Measurements from ENCODE around the gene PI4KA.
A peak's percentile ranks its signal among the peaks of the same experiment; 100 is the strongest.

The PI4KA gene

GRCh38 chr22:20760084-20760483 is 98.5 kb downstream of the PI4KA start:
- no peak for ATAC-seq
- TF ChIP-seq CREB5 (CRISPR knock-in tag; IDR thresholded peaks at IDR 0.05; ENCODE audit: low read depth) = no peak
- no peak for TF ChIP-seq CSDC2 (CRISPR knock-in tag; IDR thresholded peaks at IDR 0.05)
- no peak for TF ChIP-seq ZC3H10 (CRISPR knock-in tag; IDR thresholded peaks at IDR 0.05)
- TF ChIP-seq GLIS3 (CRISPR knock-in tag; IDR thresholded peaks at IDR 0.05) = no peak
- TF ChIP-seq RARB (CRISPR knock-in tag; IDR thresholded peaks at IDR 0.05) = no peak
- TF ChIP-seq ZFP30 (CRISPR knock-in tag; IDR thresholded peaks at IDR 0.05) = no peak
- TF ChIP-seq OSR1 (CRISPR knock-in tag; IDR thresholded peaks at IDR 0.05) = no peak
- TF ChIP-seq, protein P1, sequence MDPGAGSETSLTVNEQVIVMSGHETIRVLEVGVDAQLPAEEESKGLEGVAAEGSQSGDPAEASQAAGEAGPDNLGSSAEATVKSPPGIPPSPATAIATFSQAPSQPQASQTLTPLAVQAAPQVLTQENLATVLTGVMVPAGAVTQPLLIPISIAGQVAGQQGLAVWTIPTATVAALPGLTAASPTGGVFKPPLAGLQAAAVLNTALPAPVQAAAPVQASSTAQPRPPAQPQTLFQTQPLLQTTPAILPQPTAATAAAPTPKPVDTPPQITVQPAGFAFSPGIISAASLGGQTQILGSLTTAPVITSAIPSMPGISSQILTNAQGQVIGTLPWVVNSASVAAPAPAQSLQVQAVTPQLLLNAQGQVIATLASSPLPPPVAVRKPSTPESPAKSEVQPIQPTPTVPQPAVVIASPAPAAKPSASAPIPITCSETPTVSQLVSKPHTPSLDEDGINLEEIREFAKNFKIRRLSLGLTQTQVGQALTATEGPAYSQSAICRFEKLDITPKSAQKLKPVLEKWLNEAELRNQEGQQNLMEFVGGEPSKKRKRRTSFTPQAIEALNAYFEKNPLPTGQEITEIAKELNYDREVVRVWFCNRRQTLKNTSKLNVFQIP (CRISPR knock-in tag; IDR thresholded peaks at IDR 0.05; ENCODE audit: borderline replicate concordance, low read depth) = no peak
- TF ChIP-seq BACH2 (CRISPR knock-in tag; IDR thresholded peaks at IDR 0.05; ENCODE audit: borderline replicate concordance) = no peak
- no peak for TF ChIP-seq ESRRG (CRISPR knock-in tag; IDR thresholded peaks at IDR 0.05)
- TF ChIP-seq, protein P2, sequence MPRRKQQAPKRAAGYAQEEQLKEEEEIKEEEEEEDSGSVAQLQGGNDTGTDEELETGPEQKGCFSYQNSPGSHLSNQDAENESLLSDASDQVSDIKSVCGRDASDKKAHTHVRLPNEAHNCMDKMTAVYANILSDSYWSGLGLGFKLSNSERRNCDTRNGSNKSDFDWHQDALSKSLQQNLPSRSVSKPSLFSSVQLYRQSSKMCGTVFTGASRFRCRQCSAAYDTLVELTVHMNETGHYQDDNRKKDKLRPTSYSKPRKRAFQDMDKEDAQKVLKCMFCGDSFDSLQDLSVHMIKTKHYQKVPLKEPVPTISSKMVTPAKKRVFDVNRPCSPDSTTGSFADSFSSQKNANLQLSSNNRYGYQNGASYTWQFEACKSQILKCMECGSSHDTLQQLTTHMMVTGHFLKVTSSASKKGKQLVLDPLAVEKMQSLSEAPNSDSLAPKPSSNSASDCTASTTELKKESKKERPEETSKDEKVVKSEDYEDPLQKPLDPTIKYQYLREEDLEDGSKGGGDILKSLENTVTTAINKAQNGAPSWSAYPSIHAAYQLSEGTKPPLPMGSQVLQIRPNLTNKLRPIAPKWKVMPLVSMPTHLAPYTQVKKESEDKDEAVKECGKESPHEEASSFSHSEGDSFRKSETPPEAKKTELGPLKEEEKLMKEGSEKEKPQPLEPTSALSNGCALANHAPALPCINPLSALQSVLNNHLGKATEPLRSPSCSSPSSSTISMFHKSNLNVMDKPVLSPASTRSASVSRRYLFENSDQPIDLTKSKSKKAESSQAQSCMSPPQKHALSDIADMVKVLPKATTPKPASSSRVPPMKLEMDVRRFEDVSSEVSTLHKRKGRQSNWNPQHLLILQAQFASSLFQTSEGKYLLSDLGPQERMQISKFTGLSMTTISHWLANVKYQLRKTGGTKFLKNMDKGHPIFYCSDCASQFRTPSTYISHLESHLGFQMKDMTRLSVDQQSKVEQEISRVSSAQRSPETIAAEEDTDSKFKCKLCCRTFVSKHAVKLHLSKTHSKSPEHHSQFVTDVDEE (CRISPR knock-in tag; IDR thresholded peaks at IDR 0.05) = no peak
- no peak for TF ChIP-seq ZNF565 (CRISPR knock-in tag; conservative IDR thresholded peaks at IDR 0.05; ENCODE audit: low read depth)
- TF ChIP-seq, protein P3, sequence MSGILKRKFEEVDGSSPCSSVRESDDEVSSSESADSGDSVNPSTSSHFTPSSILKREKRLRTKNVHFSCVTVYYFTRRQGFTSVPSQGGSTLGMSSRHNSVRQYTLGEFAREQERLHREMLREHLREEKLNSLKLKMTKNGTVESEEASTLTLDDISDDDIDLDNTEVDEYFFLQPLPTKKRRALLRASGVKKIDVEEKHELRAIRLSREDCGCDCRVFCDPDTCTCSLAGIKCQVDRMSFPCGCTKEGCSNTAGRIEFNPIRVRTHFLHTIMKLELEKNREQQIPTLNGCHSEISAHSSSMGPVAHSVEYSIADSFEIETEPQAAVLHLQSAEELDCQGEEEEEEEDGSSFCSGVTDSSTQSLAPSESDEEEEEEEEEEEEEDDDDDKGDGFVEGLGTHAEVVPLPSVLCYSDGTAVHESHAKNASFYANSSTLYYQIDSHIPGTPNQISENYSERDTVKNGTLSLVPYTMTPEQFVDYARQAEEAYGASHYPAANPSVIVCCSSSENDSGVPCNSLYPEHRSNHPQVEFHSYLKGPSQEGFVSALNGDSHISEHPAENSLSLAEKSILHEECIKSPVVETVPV (CRISPR knock-in tag; IDR thresholded peaks at IDR 0.05) = no peak
- no peak for TF ChIP-seq ISL1 (CRISPR knock-in tag; IDR thresholded peaks at IDR 0.05)
- no peak for TF ChIP-seq ARNTL (CRISPR knock-in tag; IDR thresholded peaks at IDR 0.05; ENCODE audit: borderline replicate concordance, low read depth)
- TF ChIP-seq ZNF8 (CRISPR knock-in tag; IDR thresholded peaks at IDR 0.05) = no peak

- no peak for TF ChIP-seq TOX (CRISPR knock-in tag; IDR thresholded peaks at IDR 0.05; ENCODE audit: borderline replicate concordance)
- TF ChIP-seq, protein P1 (CRISPR knock-in tag; IDR thresholded peaks at IDR 0.05; ENCODE audit: borderline replicate concordance, low read depth) = no peak
- no peak for TF ChIP-seq ZFP30 (CRISPR knock-in tag; IDR thresholded peaks at IDR 0.05)
- no peak for TF ChIP-seq ZNF565 (CRISPR knock-in tag; conservative IDR thresholded peaks at IDR 0.05; ENCODE audit: low read depth)
- no peak for TF ChIP-seq ZNF70 (CRISPR knock-in tag; IDR thresholded peaks at IDR 0.05)
- TF ChIP-seq RARB (CRISPR knock-in tag; IDR thresholded peaks at IDR 0.05) = no peak
- TF ChIP-seq, protein P4, sequence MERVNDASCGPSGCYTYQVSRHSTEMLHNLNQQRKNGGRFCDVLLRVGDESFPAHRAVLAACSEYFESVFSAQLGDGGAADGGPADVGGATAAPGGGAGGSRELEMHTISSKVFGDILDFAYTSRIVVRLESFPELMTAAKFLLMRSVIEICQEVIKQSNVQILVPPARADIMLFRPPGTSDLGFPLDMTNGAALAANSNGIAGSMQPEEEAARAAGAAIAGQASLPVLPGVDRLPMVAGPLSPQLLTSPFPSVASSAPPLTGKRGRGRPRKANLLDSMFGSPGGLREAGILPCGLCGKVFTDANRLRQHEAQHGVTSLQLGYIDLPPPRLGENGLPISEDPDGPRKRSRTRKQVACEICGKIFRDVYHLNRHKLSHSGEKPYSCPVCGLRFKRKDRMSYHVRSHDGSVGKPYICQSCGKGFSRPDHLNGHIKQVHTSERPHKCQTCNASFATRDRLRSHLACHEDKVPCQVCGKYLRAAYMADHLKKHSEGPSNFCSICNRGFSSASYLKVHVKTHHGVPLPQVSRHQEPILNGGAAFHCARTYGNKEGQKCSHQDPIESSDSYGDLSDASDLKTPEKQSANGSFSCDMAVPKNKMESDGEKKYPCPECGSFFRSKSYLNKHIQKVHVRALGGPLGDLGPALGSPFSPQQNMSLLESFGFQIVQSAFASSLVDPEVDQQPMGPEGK (CRISPR knock-in tag; IDR thresholded peaks at IDR 0.05; ENCODE audit: borderline replicate concordance) = no peak
- TF ChIP-seq, protein P2 (CRISPR knock-in tag; IDR thresholded peaks at IDR 0.05) = no peak
- TF ChIP-seq PPARA (CRISPR knock-in tag; IDR thresholded peaks at IDR 0.05; ENCODE audit: borderline replicate concordance) = no peak
- TF ChIP-seq BACH2 (CRISPR knock-in tag; IDR thresholded peaks at IDR 0.05; ENCODE audit: borderline replicate concordance) = no peak
- TF ChIP-seq ZNF8 (CRISPR knock-in tag; IDR thresholded peaks at IDR 0.05) = no peak
- TF ChIP-seq ARNTL (CRISPR knock-in tag; IDR thresholded peaks at IDR 0.05; ENCODE audit: borderline replicate concordance, low read depth) = no peak
- TF ChIP-seq ESRRG (CRISPR knock-in tag; IDR thresholded peaks at IDR 0.05) = no peak
- TF ChIP-seq, protein P3 (CRISPR knock-in tag; IDR thresholded peaks at IDR 0.05) = no peak
- no peak for TF ChIP-seq ZC3H10 (CRISPR knock-in tag; IDR thresholded peaks at IDR 0.05)
- TF ChIP-seq ISL1 (CRISPR knock-in tag; IDR thresholded peaks at IDR 0.05) = no peak
- TF ChIP-seq GLIS3 (CRISPR knock-in tag; IDR thresholded peaks at IDR 0.05) = no peak
- TF ChIP-seq OSR1 (CRISPR knock-in tag; IDR thresholded peaks at IDR 0.05) = no peak
- no peak for TF ChIP-seq TCF4 (CRISPR knock-in tag; IDR thresholded peaks at IDR 0.05; ENCODE audit: borderline replicate concordance)
- TF ChIP-seq ZFP3 (CRISPR knock-in tag; IDR thresholded peaks at IDR 0.05) = no peak
- ATAC-seq = peak; percentile 26; the same call in 2 of the 3 replicates
Measured at GRCh38 chr22:20758688-20759087, 99.9 kb downstream of the PI4KA start.

Measured in SK-N-SH treated with all-trans-retinoic acid at 6 μM for 48 hours (cell line).